HCT116 (cell line): Measurements from ENCODE around the gene MAP2K4.

ENCODE experiments used
- CTCF ChIP-seq, 3 experiments: fragments of 200-600 bp in 1 of 3; sonication (generic) in 1 of 3; IDR thresholded peaks in 2 of 3; conservative IDR thresholded peaks in 1 of 3; 2 replicates each; pipeline ENCODE4 v1.5.1; 2012 to 2017; ENCODE audit warnings: low read depth in 2 of 3, low read length in 2 of 3, antibody characterized with exemption in 1 of 3, borderline replicate concordance in 1 of 3, control low read depth in 1 of 3, mild to moderate bottlenecking in 1 of 3, mixed read lengths in 1 of 3, mixed run types in 1 of 3, moderate library complexity in 1 of 3; ENCODE audit not compliant: insufficient read depth in 1 of 3
- EZH2 ChIP-seq: fragments of 200-600 bp; sonication (generic); IDR thresholded peaks from 2 replicates; pipeline ENCODE4 v1.6.1; 2017; ENCODE audit warnings: antibody characterized with exemption, mixed run types
- MAX ChIP-seq: IDR thresholded peaks from 2 replicates; pipeline ENCODE4 v1.6.1; 2012
- POLR2A ChIP-seq: IDR thresholded peaks from 2 replicates; pipeline ENCODE4 v1.7.0; 2011; ENCODE audit warnings: borderline replicate concordance; ENCODE audit not compliant: insufficient read depth, insufficient read length; ENCODE audit errors: extremely low read depth
- POLR2AphosphoS5 ChIP-seq: IDR thresholded peaks from 2 replicates; pipeline ENCODE4 v1.6.1; 2011; ENCODE audit warnings: mild to moderate bottlenecking, low read depth, low read length, moderate library complexity
- REST ChIP-seq: IDR thresholded peaks from 2 replicates; pipeline ENCODE4 v1.6.1; 2012; ENCODE audit warnings: low read depth
- TCF7L2 ChIP-seq: IDR thresholded peaks from 2 replicates; pipeline ENCODE4 v1.7.0; 2011; ENCODE audit warnings: borderline replicate concordance, inconsistent platforms; ENCODE audit not compliant: insufficient read depth, insufficient read length; ENCODE audit errors: extremely low read depth
- YY1 ChIP-seq: IDR thresholded peaks from 2 replicates; pipeline ENCODE4 v1.6.1; 2011; ENCODE audit warnings: low read length, low read depth, moderate library complexity, mild to moderate bottlenecking; ENCODE audit not compliant: insufficient replicate concordance; ENCODE audit errors: extremely low read depth
- ZBTB33 ChIP-seq: IDR thresholded peaks from 2 replicates; pipeline ENCODE4 v1.6.1; 2011; ENCODE audit warnings: mild to moderate bottlenecking, low read length, moderate library complexity; ENCODE audit not compliant: insufficient replicate concordance; ENCODE audit errors: extremely low read depth
- ZFX ChIP-seq: fragments of 450-650 bp; IDR thresholded peaks from 2 replicates; pipeline ENCODE4 v1.6.1; 2017
- ZNF274 ChIP-seq: fragments of 200-500 bp; sonication (Bioruptor generic); IDR thresholded peaks from 2 replicates; pipeline ENCODE4 v1.6.1; 2014; ENCODE audit warnings: mild to moderate bottlenecking, low read depth, low read length, inconsistent platforms

- TF ChIP-seq POLR2A (no peak), CTCF (IDR thresholded peaks at IDR 0.05 in 2 of 3, conservative IDR thresholded peaks at IDR 0.05 in 1 of 3; ENCODE audit: borderline replicate concordance in 1 of 3, insufficient read depth in 1 of 3, low read depth in 2 of 3, low read length in 2 of 3) (no peak), ZNF274 (no peak), POLR2AphosphoS5 (no peak), TCF7L2 (no peak), ZFX (no peak), REST (no peak), ZBTB33 (no peak), MAX (no peak), EZH2 (no peak), YY1 (no peak)
These were observed 108.3 kb downstream of the MAP2K4 start for GRCh38 chr17:12128946-12129345.
